ENCODE results near the gene CDK6.

GRCh38 chr7:92702535-92702934 is 133.8 kb downstream of the CDK6 start:
- TF ChIP-seq CTCF (IDR thresholded peaks at IDR 0.05) (no peak), POLR2A (IDR thresholded peaks at IDR 0.05; ENCODE audit: low read depth) (no peak)
